ENCODE data around the gene FLRT2. TPM values are rescaled to one million over a fixed set of nuclear protein-coding genes. Genes with fewer than 3 reads are reported as not detected.

The FLRT2 gene
- total and polyA plus RNA-seq, 9 of the 15 experiments (the other 6 are each of a cell fraction or from before 2014, with no cell fraction given): 0.02 TPM; not detected in 8

GRCh38 chr14:85644211-85644610, 114.3 kb downstream of the FLRT2 start (continued):
- TF ChIP-seq PHB2 (IDR thresholded peaks at IDR 0.05; ENCODE audit: low read depth): no peak
- TF ChIP-seq RBM17 (IDR thresholded peaks at IDR 0.05; ENCODE audit: borderline replicate concordance, low read depth, low read length): no peak
- no peak for TF ChIP-seq ZNF121 (CRISPR knock-in tag; conservative IDR thresholded peaks at IDR 0.05)
- no peak for TF ChIP-seq ZNF609 (CRISPR knock-in tag; IDR thresholded peaks at IDR 0.05; ENCODE audit: borderline replicate concordance)

- Histone ChIP-seq H3K27me3 (ENCODE audit: control insufficient read depth in 2 of 2, insufficient read depth in 2 of 2, low read length in 2 of 2) (no peaks in the 10 kb centered on the region), H3K4me1 (replicated peaks in 1 of 2; ENCODE audit: control insufficient read depth in 2 of 2, insufficient read depth in 2 of 2, low read length in 2 of 2) (no peaks in the 10 kb centered on the region), H3K36me3 (ENCODE audit: control insufficient read depth, insufficient read depth, low read length) (no peaks in the 10 kb centered on the region), H3K4me3 (no peak overlapping the region), H2AFZ (ENCODE audit: low read depth, low read length) (no peak overlapping the region), H3K9me1 (ENCODE audit: control insufficient read depth, insufficient read depth, low read length) (no peaks in the 10 kb centered on the region), H3K27ac (ENCODE audit: extremely low read depth, low read depth, low read length) (no peak overlapping the region), H3K9ac (ENCODE audit: insufficient read depth in 1 of 2, low read depth in 2 of 2, low read length in 2 of 2) (no peak overlapping the region), H3K9me3 (replicated peaks; ENCODE audit: control insufficient read depth, insufficient read depth, low read depth, low read length) (no peaks in the 10 kb centered on the region), H4K20me1 (replicated peaks; ENCODE audit: control insufficient read depth, insufficient read depth, low read length) (no peaks in the 10 kb centered on the region), H3K79me2 (ENCODE audit: control insufficient read depth, insufficient read depth, low read length) (no peaks in the 10 kb centered on the region), H3K4me2 (ENCODE audit: insufficient read depth, low read length) (no peak overlapping the region)
- DNase-seq (ENCODE audit: extremely low read depth in 1 of 4, low spot score in 3 of 4) (no peak), FAIRE-seq (no peak), ATAC-seq (no peak)
- BruUV-seq (replicated peaks): no TSS peak
- CTCF ChIA-PET (ENCODE audit: low intra/inter-chr PET ratio): no interaction called here
- intact Hi-C loops (cut with micrococcal nuclease): no loop called here
- 5% methylated on average over 2 of the region's 2 CpGs for whole genome bisulfite sequencing (ENCODE audit: insufficient coverage, low coverage, missing lambda C conversion rate)
- POLR2A ChIA-PET: no interaction called here
- in situ Hi-C loops (cut with MboI): no loop called here
- TF ChIP-seq REST (IDR thresholded peaks at IDR 0.05; ENCODE audit: borderline replicate concordance) (no peak), REST (CRISPR knock-in tag; IDR thresholded peaks at IDR 0.05; ENCODE audit: low read depth) (no peak), HDAC2 (IDR thresholded peaks at IDR 0.05) (no peak), GATA2 (CRISPR knock-in tag; IDR thresholded peaks at IDR 0.05) (no peak)
These were observed 123.1 kb downstream of the FLRT2 start for GRCh38 chr14:85653029-85653428.

Measured in K562 (cell line).